GM12878 (cell line): ENCODE results near the gene TPBGL. TPM values are rescaled to one million over a fixed set of nuclear protein-coding genes. Genes with fewer than 3 reads are reported as not detected.

Source experiments
- polyA plus RNA-seq, 11 experiments: library from polyadenylated mRNA; depleted of rRNA in 4 of 11; unstranded in 6 of 11; stranded (reverse) in 5 of 11; fragments of >200 nt; fragmentation: Nextera tagmentation in 4 of 11; fragmentation: Illumina TruSeq in 1 of 11; extraction: Ambion mirVana in 4 of 11; extraction: Trizol in 1 of 11; gene quantifications; 1 replicate in 1 of 11; 2 replicates in 10 of 11; pipeline versions ENCODE4 v1.2.1 to v1.2.3, GENCODE V29; 2011 to 2016; ENCODE audit warnings: inconsistent platforms in 2 of 11, missing spikeins in 2 of 11, low read depth in 1 of 11
- total RNA-seq, 4 experiments: library from RNA; depleted of rRNA in 3 of 4; stranded (reverse); fragments of >200 nt in 3 of 4; fragmentation: Illumina TruSeq in 1 of 4; extraction: Trizol in 1 of 4; gene quantifications; 2 replicates each; pipeline versions ENCODE4 v1.2.1 to v1.2.3, GENCODE V29; 2013 to 2021
- TF ChIP-seq, protein P1 (sequence below): IDR thresholded peaks from 2 replicates; pipeline ENCODE4 v1.6.1; 2011; ENCODE audit warnings: low read depth, mild to moderate bottlenecking, low read length, moderate library complexity, borderline replicate concordance; ENCODE audit errors: extremely low read depth

TPBGL gene
- total and polyA plus RNA-seq, 10 of the 15 experiments (the other 5 are each of a cell fraction or from before 2014, with no cell fraction given): not detected

DNA sequence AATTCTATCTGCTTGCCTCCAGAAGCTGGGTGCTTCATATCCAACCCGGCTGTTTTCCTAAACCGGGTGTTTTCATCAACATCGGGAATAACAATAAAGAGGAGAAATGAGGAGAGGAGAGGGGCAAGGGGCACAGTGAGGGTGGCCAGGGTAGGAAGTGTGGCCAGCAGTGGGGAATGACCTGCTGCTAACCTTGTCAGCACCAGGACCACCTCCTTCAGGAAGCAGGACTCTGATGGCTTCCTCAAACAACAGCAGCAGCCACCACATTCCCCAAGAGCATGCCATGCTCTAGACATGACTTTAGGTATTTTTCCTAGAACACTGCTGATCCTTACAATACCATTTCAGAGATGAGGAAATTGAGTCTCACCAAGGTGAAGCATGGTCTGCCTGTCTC is 52.4 kb downstream of the TPBGL start (continued):
- TF ChIP-seq, protein P1, sequence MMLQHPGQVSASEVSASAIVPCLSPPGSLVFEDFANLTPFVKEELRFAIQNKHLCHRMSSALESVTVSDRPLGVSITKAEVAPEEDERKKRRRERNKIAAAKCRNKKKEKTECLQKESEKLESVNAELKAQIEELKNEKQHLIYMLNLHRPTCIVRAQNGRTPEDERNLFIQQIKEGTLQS: no peak

Other genes starting within 250 kb of the TPBGL start
- gene OR2AT4, start 143.9 kb upstream of the TPBGL start, total RNA-seq (2014; rRNA removed): not detected in 2 replicates
- gene OR2AT4, start 143.9 kb upstream of the TPBGL start, total RNA-seq (2014; rRNA removed; fragmentation: Illumina TruSeq; extraction: Trizol): not detected in 2 replicates
- not detected in 2 replicates for gene OR2AT4, start 143.9 kb upstream of the TPBGL start, total RNA-seq (2021)
- gene OR2AT4, start 143.9 kb upstream of the TPBGL start, polyA plus RNA-seq (2011; rRNA removed): 0.01 TPM in 1 of 2 replicates, not detected in the other
- not detected in 2 replicates for gene OR2AT4, start 143.9 kb upstream of the TPBGL start, polyA plus RNA-seq (2014; fragmentation: Illumina TruSeq; extraction: Trizol)
- not detected for gene OR2AT4, start 143.9 kb upstream of the TPBGL start, polyA plus RNA-seq (2014; fragmentation: Nextera tagmentation; extraction: Ambion mirVana)
- gene OR2AT4, start 143.9 kb upstream of the TPBGL start, polyA plus RNA-seq (2014; rRNA removed): not detected in 2 replicates
- not detected for gene OR2AT4, start 143.9 kb upstream of the TPBGL start, polyA plus RNA-seq (2016; fragmentation: Nextera tagmentation; extraction: Ambion mirVana)
- gene SLCO2B1, start 89.7 kb upstream of the TPBGL start, total RNA-seq (2014; rRNA removed): 0.33 and 1.2 TPM in 2 replicates
- gene SLCO2B1, start 89.7 kb upstream of the TPBGL start, total RNA-seq (2014; rRNA removed; fragmentation: Illumina TruSeq; extraction: Trizol): 1.0 and 1.1 TPM in 2 replicates
- 1.1 and 1.8 TPM in 2 replicates for gene SLCO2B1, start 89.7 kb upstream of the TPBGL start, total RNA-seq (2021)
- 3.5 and 4.4 TPM in 2 replicates for gene SLCO2B1, start 89.7 kb upstream of the TPBGL start, polyA plus RNA-seq (2011; rRNA removed)
- gene SLCO2B1, start 89.7 kb upstream of the TPBGL start, polyA plus RNA-seq (2014; fragmentation: Illumina TruSeq; extraction: Trizol): 0.65 and 0.81 TPM in 2 replicates
- gene SLCO2B1, start 89.7 kb upstream of the TPBGL start, polyA plus RNA-seq (2014; fragmentation: Nextera tagmentation; extraction: Ambion mirVana): under 1 TPM in 1 of 2 experiments, not detected in 1; 0.05 TPM
- 0.48 and 0.65 TPM in 2 replicates for gene SLCO2B1, start 89.7 kb upstream of the TPBGL start, polyA plus RNA-seq (2014; rRNA removed)
- gene SLCO2B1, start 89.7 kb upstream of the TPBGL start, polyA plus RNA-seq (2016; fragmentation: Nextera tagmentation; extraction: Ambion mirVana): under 1 TPM in 1 of 2 experiments, not detected in 1; 0.27 TPM
- gene ARRB1, start 110.9 kb downstream of the TPBGL start, total RNA-seq (2014; rRNA removed): 1.0 and 1.5 TPM in 2 replicates
- gene ARRB1, start 110.9 kb downstream of the TPBGL start, total RNA-seq (2014; rRNA removed; fragmentation: Illumina TruSeq; extraction: Trizol): 2.3 TPM in 2 replicates
- gene ARRB1, start 110.9 kb downstream of the TPBGL start, total RNA-seq (2021): 2.9 and 3.0 TPM in 2 replicates
- 7.5 and 12.9 TPM in 2 replicates for gene ARRB1, start 110.9 kb downstream of the TPBGL start, polyA plus RNA-seq (2011; rRNA removed)
- 1.1 and 1.8 TPM in 2 replicates for gene ARRB1, start 110.9 kb downstream of the TPBGL start, polyA plus RNA-seq (2014; fragmentation: Illumina TruSeq; extraction: Trizol)
- gene ARRB1, start 110.9 kb downstream of the TPBGL start, polyA plus RNA-seq (2014; fragmentation: Nextera tagmentation; extraction: Ambion mirVana): under 1 TPM; 0.42 TPM
- 1.6 and 1.8 TPM in 2 replicates for gene ARRB1, start 110.9 kb downstream of the TPBGL start, polyA plus RNA-seq (2014; rRNA removed)
- gene ARRB1, start 110.9 kb downstream of the TPBGL start, polyA plus RNA-seq (2016; fragmentation: Nextera tagmentation; extraction: Ambion mirVana): under 1 TPM; 0.39 to 0.42 TPM
- gene RPS3, start 158.7 kb downstream of the TPBGL start, total RNA-seq (2014; rRNA removed): 3,162 and 3,203 TPM in 2 replicates
- 4,299 and 4,364 TPM in 2 replicates for gene RPS3, start 158.7 kb downstream of the TPBGL start, total RNA-seq (2014; rRNA removed; fragmentation: Illumina TruSeq; extraction: Trizol)
- gene RPS3, start 158.7 kb downstream of the TPBGL start, total RNA-seq (2021): 4,496 and 4,555 TPM in 2 replicates
- gene RPS3, start 158.7 kb downstream of the TPBGL start, polyA plus RNA-seq (2011; rRNA removed): 4,355 and 4,741 TPM in 2 replicates
- gene RPS3, start 158.7 kb downstream of the TPBGL start, polyA plus RNA-seq (2014; fragmentation: Illumina TruSeq; extraction: Trizol): 5,039 and 6,875 TPM in 2 replicates
- gene RPS3, start 158.7 kb downstream of the TPBGL start, polyA plus RNA-seq (2014; fragmentation: Nextera tagmentation; extraction: Ambion mirVana): 1,000 to 10,000 TPM; 7,007 to 9,556 TPM
- gene RPS3, start 158.7 kb downstream of the TPBGL start, polyA plus RNA-seq (2014; rRNA removed): 4,204 and 4,437 TPM in 2 replicates
- gene RPS3, start 158.7 kb downstream of the TPBGL start, polyA plus RNA-seq (2016; fragmentation: Nextera tagmentation; extraction: Ambion mirVana): 1,000 to 10,000 TPM; 2,127 to 2,136 TPM
- gene KLHL35, start 192.4 kb downstream of the TPBGL start, total RNA-seq (2014; rRNA removed): 0.34 and 0.49 TPM in 2 replicates
- gene KLHL35, start 192.4 kb downstream of the TPBGL start, total RNA-seq (2014; rRNA removed; fragmentation: Illumina TruSeq; extraction: Trizol): not detected in 2 replicates
- gene KLHL35, start 192.4 kb downstream of the TPBGL start, total RNA-seq (2021): 0.13 and 0.21 TPM in 2 replicates
- 0.15 TPM in 1 of 2 replicates, not detected in the other for gene KLHL35, start 192.4 kb downstream of the TPBGL start, polyA plus RNA-seq (2011; rRNA removed)
- 0.09 TPM in 1 of 2 replicates, not detected in the other for gene KLHL35, start 192.4 kb downstream of the TPBGL start, polyA plus RNA-seq (2014; fragmentation: Illumina TruSeq; extraction: Trizol)
- gene KLHL35, start 192.4 kb downstream of the TPBGL start, polyA plus RNA-seq (2014; fragmentation: Nextera tagmentation; extraction: Ambion mirVana): under 1 TPM; 0.04 to 0.06 TPM
- gene KLHL35, start 192.4 kb downstream of the TPBGL start, polyA plus RNA-seq (2014; rRNA removed): 0.15 and 0.28 TPM in 2 replicates
- gene KLHL35, start 192.4 kb downstream of the TPBGL start, polyA plus RNA-seq (2016; fragmentation: Nextera tagmentation; extraction: Ambion mirVana): under 1 TPM; 0.09 to 0.33 TPM